GM19463 (cell line): ENCODE measurements around the gene ANXA7.
"Not testable (repeated sequence)": the region's sequence is repeated elsewhere in the genome, so short reads cannot be mapped to it uniquely, and the experiment has no call there.

Experiments used
- ATAC-seq: cut with Tn5 transposase; IDR thresholded peaks from one replicate; pipeline ENCODE4 v1.9.1; 2021; ENCODE audit warnings: mild to moderate bottlenecking, moderate library complexity; ENCODE audit not compliant: unreplicated experiment

Gene ANXA7

DNA sequence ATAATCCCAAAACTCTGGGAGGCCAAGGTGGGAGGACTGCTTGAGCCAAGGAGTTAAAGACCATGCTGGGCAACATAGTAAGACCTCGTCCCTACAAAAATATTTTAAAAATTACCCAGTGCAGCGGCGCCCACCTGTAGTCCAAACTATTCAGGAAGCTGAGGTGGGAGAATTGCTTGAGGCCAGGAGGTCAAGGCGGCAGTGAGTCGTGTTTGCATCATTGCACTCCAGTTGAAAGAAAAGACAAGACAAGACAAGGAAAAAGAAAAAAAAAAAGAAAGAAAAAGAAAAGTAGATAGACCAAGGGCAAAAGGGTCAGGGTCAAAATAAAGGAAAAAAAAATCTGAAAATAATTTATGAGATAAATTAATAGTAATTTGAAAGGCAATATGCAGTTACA is 5.8 kb downstream of the ANXA7 start:
- ATAC-seq = no peak

- ATAC-seq = no peak
Observed at GRCh38 chr10:73407495-73407894, 6.4 kb downstream of the ANXA7 start.

GRCh38 chr10:73406846-73407245 is 7.0 kb downstream of the ANXA7 start:
- ATAC-seq = no peak

DNA sequence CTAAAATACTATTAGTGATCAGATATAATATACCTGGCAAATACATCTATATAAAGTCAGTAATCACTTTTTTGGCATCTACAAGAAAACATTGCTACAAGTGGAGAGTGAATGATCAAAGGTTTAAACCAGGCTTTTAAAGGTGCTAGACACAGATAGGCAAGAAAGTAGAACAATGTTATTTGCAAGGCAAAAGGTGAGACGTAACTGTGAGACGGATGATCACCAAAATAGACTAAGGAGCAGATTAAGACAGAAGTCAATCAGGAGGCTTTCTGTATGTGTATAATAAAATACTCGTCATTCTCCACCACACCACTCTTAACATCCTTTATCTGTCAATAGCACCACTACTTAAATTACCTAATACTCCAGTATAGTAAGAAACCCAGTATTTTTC is 8.3 kb downstream of the ANXA7 start:
- ATAC-seq = no peak

DNA sequence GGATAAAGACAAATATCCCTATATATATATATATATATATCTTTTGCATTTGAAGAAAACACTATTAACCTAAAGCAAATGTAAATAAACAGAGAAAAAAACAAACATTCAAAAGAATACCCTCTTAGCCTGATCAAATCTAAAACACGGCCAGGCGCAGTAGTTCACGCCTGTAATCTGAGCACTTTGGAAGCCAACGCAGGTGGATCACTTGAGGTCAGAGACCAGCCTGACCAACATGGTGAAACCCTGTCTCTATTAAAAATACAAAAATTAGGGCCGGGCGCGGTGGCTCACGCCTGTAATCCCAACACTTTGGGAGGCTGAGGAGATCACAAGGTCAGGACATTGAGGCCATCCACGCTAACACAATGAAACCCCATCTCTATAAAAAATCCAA is 9.2 kb downstream of the ANXA7 start:
- ATAC-seq = no peak

DNA sequence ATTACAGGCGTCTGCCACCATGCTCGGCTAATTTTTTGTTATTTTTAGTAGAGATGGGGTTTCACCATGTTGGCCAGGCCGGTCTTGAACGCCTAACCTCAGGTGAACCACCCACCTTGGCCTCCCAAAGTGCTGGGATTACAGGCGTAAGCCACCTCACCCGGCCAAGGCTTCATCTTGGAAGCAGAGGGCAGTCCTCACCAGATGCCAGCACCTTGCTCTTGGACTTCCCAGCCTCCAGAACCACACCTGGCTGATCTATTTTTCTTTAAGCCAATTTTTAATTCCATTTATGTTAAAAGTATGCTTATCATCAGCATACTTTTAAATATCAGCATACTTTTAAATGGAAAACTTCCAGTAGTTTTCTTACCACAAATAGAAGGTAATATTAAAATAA is 12.2 kb downstream of the ANXA7 start:
- ATAC-seq = no peak

- ATAC-seq = no peak
Observed at GRCh38 chr10:73399063-73399462, 14.8 kb downstream of the ANXA7 start.

DNA sequence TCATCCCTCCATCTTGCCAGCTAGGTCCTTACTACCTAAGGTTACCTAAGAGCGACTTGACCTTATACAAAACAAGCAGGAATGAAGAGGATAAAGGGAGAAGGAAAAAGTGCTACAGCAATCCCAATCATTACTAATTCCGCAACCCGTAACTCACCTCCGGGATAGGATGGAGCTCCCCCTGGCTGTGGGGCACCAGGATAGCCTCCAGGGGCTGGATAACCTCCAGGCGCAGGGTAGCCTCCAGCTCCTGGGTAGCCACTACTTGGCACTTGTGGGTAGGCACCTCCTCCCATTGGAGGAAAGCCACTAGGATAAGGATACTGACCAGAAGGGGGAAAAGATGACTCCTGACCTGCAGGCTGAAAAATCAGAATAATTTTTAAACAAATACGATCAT is 15.8 kb downstream of the ANXA7 start:
- ATAC-seq = no peak

- ATAC-seq = not testable (repeated sequence)
Observed at GRCh38 chr10:73394325-73394724, 19.5 kb downstream of the ANXA7 start.

GRCh38 chr10:73388228-73388627 is 25.6 kb downstream of the ANXA7 start:
- no peak for ATAC-seq

GRCh38 chr10:73386583-73386982 is 27.3 kb downstream of the ANXA7 start:
- no peak for ATAC-seq

DNA sequence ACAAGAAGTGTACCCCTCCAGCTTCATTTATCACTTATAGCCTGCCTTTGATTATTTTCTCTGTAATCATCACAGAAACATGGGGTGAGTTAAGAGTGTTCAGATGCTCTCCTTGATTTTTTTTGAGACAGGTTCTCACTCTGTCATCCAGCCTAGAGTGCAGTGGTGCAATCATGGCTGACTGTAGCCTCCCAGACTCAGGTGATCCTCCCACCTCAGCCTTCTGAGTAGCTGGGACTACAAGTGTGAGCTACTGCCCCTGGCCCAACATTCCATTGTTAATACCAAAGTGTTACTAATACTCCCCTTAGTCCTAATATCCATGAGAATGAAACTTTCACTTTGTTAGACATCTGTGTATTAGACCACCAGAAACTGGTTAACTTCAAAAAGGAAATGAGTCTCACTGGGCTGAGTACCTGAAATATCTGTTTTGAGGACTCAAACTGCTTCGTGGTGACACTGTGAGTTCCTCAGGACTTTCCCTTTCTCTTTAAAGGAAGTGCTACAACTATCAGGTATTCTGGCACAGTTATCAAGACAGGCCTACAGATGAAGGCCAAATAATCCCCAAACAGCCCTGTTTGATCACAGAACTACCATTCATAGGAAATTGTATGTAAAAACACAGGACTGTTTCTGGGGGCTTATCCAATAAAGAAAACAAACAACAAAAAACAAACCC is 34.7 kb downstream of the ANXA7 start:
- no peak for ATAC-seq

DNA sequence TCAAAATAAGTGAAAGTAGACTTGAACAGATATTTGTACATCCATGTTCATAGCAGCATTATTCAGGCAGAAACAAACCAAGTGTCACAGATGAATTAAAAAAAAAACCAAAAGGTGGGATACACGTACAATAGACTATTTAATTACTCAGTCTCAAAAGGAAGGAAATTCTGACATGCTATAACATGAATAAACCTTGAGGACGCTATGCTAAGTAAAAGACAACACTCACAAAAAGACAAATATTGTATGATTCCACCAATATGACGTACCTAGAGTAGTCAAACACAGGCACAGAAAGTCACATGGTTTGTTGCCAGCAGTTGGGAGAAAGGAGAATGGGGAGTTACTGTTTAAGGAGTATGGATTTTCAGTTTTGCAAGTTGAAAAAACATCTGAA is 37.2 kb downstream of the ANXA7 start:
- ATAC-seq = no peak

GRCh38 chr10:73368238-73368637 is 45.6 kb downstream of the ANXA7 start:
- ATAC-seq = no peak

DNA sequence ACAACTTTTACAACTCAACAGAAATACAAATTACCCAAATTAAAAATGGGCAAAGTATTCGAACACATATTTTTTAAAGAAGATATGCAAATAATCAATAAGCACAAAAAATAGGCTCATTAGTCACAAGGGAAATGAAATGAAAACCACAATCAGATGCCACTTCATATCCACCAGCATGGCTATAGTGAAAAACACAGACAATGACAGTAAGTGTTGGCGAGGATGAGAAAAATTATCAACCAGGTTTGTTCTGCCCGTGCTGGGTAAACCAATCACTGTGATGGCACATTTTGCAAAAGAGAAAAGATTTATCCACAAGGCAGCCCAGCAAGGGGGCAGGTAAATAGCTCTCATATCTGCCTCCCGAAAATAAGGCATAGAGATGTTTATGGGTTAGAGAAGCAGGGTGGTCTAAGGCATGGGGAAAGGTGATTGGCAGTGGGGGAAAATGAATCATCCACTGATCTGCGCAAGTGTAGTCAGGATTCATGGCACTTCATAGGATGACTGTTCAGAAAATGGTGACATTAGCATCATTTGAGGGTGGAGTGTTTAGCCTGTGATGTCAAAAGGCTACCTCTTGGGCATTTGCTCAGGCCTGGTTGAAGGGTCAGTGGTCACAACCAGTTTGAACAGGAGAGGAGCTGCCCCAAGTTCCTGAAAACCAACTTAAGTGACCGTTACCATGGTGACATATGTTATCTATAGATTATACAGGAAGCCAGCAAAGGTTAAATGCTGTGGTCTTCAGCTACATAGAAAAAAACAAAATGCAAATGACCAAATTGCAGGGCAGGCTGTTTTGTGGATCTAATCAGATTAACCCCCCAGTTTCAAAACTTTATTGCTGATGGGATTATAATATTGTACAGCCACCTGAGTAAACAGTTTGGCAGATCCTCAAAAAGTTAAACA is 47.2 kb downstream of the ANXA7 start:
- no peak for ATAC-seq

DNA sequence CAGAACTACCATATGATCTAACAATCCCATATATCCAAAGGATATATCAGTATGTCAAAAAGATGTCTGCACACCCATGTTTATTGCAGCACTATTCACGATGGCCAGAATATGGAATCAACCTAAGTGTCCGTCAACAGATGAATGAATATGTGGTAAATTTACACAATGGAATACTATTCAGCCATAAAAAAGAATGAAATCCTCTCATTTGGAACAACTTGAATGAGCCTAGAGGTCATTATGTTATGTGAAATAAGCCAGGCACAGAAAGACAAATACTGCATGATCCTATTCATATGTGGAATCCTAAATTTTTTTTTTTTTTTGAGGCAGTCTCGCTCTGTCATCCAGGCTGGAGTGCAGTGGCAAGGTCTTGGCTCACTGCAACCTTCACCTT is 48.9 kb downstream of the ANXA7 start:
- no peak for ATAC-seq

GRCh38 chr10:73359492-73359891 is 54.4 kb downstream of the ANXA7 start:
- ATAC-seq = no peak

GRCh38 chr10:73358331-73359279 is 55.3 kb downstream of the ANXA7 start, which contains the start of gene CFAP70:
Gene CFAP70, minus strand, starts transcription at chr10:73358864. Its CDS starts 4,068 bp downstream, at chr10:73354796.
- ATAC-seq = peak; percentile 94

GRCh38 chr10:73357821-73358220 is 56.0 kb downstream of the ANXA7 start:
- no peak for ATAC-seq

GRCh38 chr10:73357166-73357565 is 56.7 kb downstream of the ANXA7 start:
- no peak for ATAC-seq

- ATAC-seq = no peak
Observed at GRCh38 chr10:73344269-73344668, 69.6 kb downstream of the ANXA7 start.
